22Rv1 (cell line): ENCODE data around the gene CTNNA3.

Experiments
- CTCF ChIP-seq: fragments of 450-650 bp; IDR thresholded peaks from 2 replicates; pipeline ENCODE4 v1.5.1; 2017; ENCODE audit warnings: mild to moderate bottlenecking
- ZFX ChIP-seq: fragments of 450-650 bp; IDR thresholded peaks from 2 replicates; pipeline ENCODE4 v1.6.1; 2017; ENCODE audit warnings: antibody characterized with exemption, borderline replicate concordance

- TF ChIP-seq CTCF (no peak), ZFX (no peak)
These were observed 1831.5 kb downstream of the CTNNA3 start for GRCh38 chr10:65864529-65864928.
